HG03460 (cell line): Measurements from ENCODE around the gene ETFA.

Experiments
- ATAC-seq: cut with Tn5 transposase; IDR thresholded peaks from one replicate; pipeline ENCODE4 v1.9.1; 2021; ENCODE audit not compliant: unreplicated experiment

The ETFA gene

GRCh38 chr15:76340803-76341365, 29.6 kb upstream of the ETFA start:
- ATAC-seq: no peak

- no peak for ATAC-seq
Observed at GRCh38 chr15:76340198-76340802, 29.0 kb upstream of the ETFA start.

- ATAC-seq: no peak
Observed at GRCh38 chr15:76339305-76340197, 28.3 kb upstream of the ETFA start.

GRCh38 chr15:76338486-76339304, 27.4 kb upstream of the ETFA start:
- ATAC-seq: no peak

GRCh38 chr15:76337696-76338485, 26.6 kb upstream of the ETFA start:
- ATAC-seq: no peak

- ATAC-seq: no peak
Observed at GRCh38 chr15:76337059-76337695, 25.9 kb upstream of the ETFA start.

- peak; percentile 48 for ATAC-seq
Observed at GRCh38 chr15:76336254-76337058, 25.2 kb upstream of the ETFA start, which contains the start of gene ISL2. Gene ISL2, plus strand, starts transcription at chr15:76336773. Its CDS starts 111 bp downstream, at chr15:76336884.

- ATAC-seq: no peak
Observed at GRCh38 chr15:76335307-76336253, 24.3 kb upstream of the ETFA start.

GRCh38 chr15:76334438-76335306, 23.4 kb upstream of the ETFA start:
- no peak for ATAC-seq

- no peak for ATAC-seq
Observed at GRCh38 chr15:76333720-76334437, 22.6 kb upstream of the ETFA start.

GRCh38 chr15:76333309-76333708, 22.0 kb upstream of the ETFA start:
- no peak for ATAC-seq

GRCh38 chr15:76332796-76333195, 21.5 kb upstream of the ETFA start:
- ATAC-seq: no peak

GRCh38 chr15:76330080-76330680, 18.9 kb upstream of the ETFA start:
- no peak for ATAC-seq

- no peak for ATAC-seq
Observed at GRCh38 chr15:76328958-76329357, 17.7 kb upstream of the ETFA start.

GRCh38 chr15:76328106-76328696, 16.9 kb upstream of the ETFA start:
- ATAC-seq: no peak
